SJSA1 (cell line): ENCODE data around the gene RMI2. TPM values are rescaled to one million over a fixed set of nuclear protein-coding genes. Genes with fewer than 3 reads are reported as not detected.

ENCODE experiments used
- total RNA-seq: library from RNA; depleted of rRNA; stranded (reverse); fragments of >200 nt; shearing (Covaris generic); gene quantifications from 2 replicates; pipeline ENCODE4 v1.2.3, GENCODE V29; 2014; rRNA removed

RMI2 gene
- total RNA-seq, 1 experiment from 2014 or later, result 29.1 TPM

Other genes starting within 250 kb of the RMI2 start
- gene SOCS1, start 89.3 kb upstream of the RMI2 start, total RNA-seq, result 8.1 and 9.0 TPM in 2 replicates
- 0.31 TPM in 1 of 2 replicates, not detected in the other for gene TNP2, start 76.1 kb upstream of the RMI2 start, total RNA-seq
- gene PRM3, start 71.8 kb upstream of the RMI2 start, total RNA-seq, result not detected in 2 replicates
- not detected in 2 replicates for gene PRM2, start 69.0 kb upstream of the RMI2 start, total RNA-seq
- gene PRM1, start 64.1 kb upstream of the RMI2 start, total RNA-seq, result not detected in 2 replicates
- 50.8 and 83.4 TPM in 2 replicates for gene LITAF, start 241.5 kb downstream of the RMI2 start, total RNA-seq